ENCODE results near the gene TOR1AIP1.

TOR1AIP1 gene

DNA sequence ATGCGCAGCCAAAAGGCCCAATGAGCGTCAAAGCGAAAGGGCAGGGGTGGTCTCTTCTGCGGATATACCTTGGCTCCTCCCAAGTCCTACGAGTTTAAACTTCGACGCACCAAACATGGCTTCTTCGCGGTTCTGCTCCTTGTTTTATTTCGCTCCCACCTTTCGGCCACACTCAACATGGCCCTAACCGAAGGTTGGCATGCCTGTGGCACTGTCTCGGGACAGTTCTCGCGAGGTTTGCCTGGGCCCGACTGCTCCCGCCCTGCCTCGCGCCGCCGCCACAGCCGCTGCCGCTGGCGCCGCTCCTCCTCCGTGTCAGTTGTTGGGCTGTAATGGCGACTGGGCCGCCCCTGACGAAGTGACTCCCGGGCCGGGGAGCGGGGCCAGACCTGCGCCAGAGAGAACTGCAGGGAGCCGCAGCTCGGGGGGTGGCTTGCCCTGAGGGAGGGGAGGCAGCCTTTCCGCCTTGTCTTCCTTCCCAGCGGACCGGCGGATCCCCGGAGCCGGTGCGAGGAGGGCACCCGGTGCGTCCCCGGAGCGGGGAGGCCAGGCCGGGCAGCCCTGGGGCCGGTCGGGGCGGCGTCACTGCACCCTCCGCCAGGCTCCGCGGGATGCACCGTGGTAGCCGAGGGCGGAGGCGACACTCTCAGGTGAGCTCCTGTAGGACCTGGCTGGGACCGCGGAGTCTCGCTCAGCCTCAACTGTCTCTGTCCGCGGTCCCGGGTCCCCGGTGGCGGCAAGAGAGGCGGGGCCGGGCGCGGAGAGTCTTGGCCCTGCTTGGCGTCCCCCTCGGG, 72.6 kb downstream of the TOR1AIP1 start, which contains the start of gene CEP350:
Gene CEP350, plus strand, starts transcription at position 318 of the 794 bp plus-strand sequence. CDS start 31,372 bp downstream, outside the sequence.
- TF ChIP-seq FOXP2 (optimal IDR thresholded peaks at IDR 0.05; ENCODE audit: borderline replicate concordance, extremely low read depth, extremely low read length, insufficient read depth) (peak; percentile 79), POLR2AphosphoS5 (IDR thresholded peaks at IDR 0.05; ENCODE audit: low read depth, low read length) (peak; percentile 93), SIN3A (IDR thresholded peaks at IDR 0.05; ENCODE audit: borderline replicate concordance, insufficient read depth, low read length) (peak; percentile 73; the same call in 1 of the 2 replicates), TAF1 (IDR thresholded peaks at IDR 0.05; ENCODE audit: borderline replicate concordance, insufficient read depth, low read length) (peak; percentile 96)
- TF ChIP-seq, protein P1, sequence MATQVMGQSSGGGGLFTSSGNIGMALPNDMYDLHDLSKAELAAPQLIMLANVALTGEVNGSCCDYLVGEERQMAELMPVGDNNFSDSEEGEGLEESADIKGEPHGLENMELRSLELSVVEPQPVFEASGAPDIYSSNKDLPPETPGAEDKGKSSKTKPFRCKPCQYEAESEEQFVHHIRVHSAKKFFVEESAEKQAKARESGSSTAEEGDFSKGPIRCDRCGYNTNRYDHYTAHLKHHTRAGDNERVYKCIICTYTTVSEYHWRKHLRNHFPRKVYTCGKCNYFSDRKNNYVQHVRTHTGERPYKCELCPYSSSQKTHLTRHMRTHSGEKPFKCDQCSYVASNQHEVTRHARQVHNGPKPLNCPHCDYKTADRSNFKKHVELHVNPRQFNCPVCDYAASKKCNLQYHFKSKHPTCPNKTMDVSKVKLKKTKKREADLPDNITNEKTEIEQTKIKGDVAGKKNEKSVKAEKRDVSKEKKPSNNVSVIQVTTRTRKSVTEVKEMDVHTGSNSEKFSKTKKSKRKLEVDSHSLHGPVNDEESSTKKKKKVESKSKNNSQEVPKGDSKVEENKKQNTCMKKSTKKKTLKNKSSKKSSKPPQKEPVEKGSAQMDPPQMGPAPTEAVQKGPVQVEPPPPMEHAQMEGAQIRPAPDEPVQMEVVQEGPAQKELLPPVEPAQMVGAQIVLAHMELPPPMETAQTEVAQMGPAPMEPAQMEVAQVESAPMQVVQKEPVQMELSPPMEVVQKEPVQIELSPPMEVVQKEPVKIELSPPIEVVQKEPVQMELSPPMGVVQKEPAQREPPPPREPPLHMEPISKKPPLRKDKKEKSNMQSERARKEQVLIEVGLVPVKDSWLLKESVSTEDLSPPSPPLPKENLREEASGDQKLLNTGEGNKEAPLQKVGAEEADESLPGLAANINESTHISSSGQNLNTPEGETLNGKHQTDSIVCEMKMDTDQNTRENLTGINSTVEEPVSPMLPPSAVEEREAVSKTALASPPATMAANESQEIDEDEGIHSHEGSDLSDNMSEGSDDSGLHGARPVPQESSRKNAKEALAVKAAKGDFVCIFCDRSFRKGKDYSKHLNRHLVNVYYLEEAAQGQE (IDR thresholded peaks at IDR 0.05; ENCODE audit: insufficient read depth in 1 of 2, low read depth in 2 of 2, low read length in 2 of 2): peak; percentile 40 to 49

DNA sequence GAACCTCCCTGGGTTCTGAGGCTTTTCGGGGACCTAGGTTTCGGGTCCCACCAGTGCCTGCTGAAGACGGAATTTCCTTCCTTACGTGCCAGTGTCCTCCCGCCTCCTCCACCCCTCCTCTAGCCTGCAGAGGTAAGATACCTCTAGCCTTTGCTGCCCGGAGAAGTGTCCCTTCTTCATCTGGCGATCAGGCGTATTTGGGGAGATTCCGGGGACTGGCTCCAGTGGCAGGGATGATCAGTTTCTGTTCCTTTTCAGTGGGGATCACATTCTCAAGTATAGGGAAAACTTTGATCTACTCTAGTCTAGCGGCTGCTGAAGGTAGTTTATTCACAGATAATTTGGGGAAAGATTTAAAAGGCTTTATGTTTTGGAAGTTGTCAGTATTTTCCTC, 73.2 kb downstream of the TOR1AIP1 start:
- TF ChIP-seq FOXP2 (optimal IDR thresholded peaks at IDR 0.05; ENCODE audit: borderline replicate concordance, extremely low read depth, extremely low read length, insufficient read depth): no peak
- no peak; the same call in 1 of the 2 replicates for TF ChIP-seq SIN3A (IDR thresholded peaks at IDR 0.05; ENCODE audit: borderline replicate concordance, insufficient read depth, low read length)
- TF ChIP-seq, protein P1 (IDR thresholded peaks at IDR 0.05; ENCODE audit: insufficient read depth in 1 of 2, low read depth in 2 of 2, low read length in 2 of 2): no peak
- TF ChIP-seq TAF1 (IDR thresholded peaks at IDR 0.05; ENCODE audit: borderline replicate concordance, insufficient read depth, low read length): no peak
- TF ChIP-seq POLR2AphosphoS5 (IDR thresholded peaks at IDR 0.05; ENCODE audit: low read depth, low read length): no peak

DNA sequence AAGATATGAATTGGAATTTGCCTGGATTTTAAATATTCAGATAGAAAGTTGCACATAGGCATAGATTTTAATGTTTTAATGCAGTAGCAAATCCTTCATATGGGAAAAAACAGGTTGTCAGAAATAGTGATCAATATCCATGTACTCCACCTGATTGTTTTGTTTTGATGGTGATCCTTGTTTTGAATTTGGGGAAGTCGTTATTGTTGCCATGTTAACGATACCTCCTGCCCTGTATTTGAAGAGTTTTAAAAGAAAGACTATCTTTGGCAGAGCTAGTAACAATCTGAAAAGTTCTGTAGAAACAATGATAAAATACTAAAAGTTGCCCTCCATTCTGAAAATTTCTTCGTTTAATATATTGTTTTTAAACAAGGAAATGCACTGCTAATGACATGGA, 73.6 kb downstream of the TOR1AIP1 start:
- TF ChIP-seq SIN3A (IDR thresholded peaks at IDR 0.05; ENCODE audit: borderline replicate concordance, insufficient read depth, low read length) (no peak), POLR2AphosphoS5 (IDR thresholded peaks at IDR 0.05; ENCODE audit: low read depth, low read length) (no peak), FOXP2 (optimal IDR thresholded peaks at IDR 0.05; ENCODE audit: borderline replicate concordance, extremely low read depth, extremely low read length, insufficient read depth) (no peak), TAF1 (IDR thresholded peaks at IDR 0.05; ENCODE audit: borderline replicate concordance, insufficient read depth, low read length) (no peak)
- TF ChIP-seq, protein P1 (IDR thresholded peaks at IDR 0.05; ENCODE audit: insufficient read depth in 1 of 2, low read depth in 2 of 2, low read length in 2 of 2): no peak

DNA sequence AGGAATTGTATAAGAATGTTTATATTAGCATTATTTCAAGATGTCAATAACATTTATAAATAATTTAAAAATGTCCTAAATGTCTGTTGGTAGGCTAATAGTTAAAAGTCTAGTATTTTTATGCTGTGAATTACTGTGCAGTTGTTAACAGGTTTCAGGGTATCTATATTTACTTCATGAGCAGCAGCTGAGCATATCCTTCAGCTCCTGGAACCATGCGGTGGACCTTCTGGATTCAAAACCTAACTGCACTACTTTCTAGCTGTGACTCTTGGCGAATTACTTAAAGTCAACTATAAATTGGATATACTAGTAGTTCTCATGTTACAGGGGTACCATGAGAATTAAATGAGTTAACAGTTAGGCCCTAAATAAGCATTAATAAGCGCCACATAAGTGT, 76.3 kb downstream of the TOR1AIP1 start:
- no peak for TF ChIP-seq TAF1 (IDR thresholded peaks at IDR 0.05; ENCODE audit: borderline replicate concordance, insufficient read depth, low read length)
- no peak for TF ChIP-seq POLR2AphosphoS5 (IDR thresholded peaks at IDR 0.05; ENCODE audit: low read depth, low read length)
- TF ChIP-seq FOXP2 (optimal IDR thresholded peaks at IDR 0.05; ENCODE audit: borderline replicate concordance, extremely low read depth, extremely low read length, insufficient read depth): no peak
- TF ChIP-seq, protein P1 (IDR thresholded peaks at IDR 0.05; ENCODE audit: insufficient read depth in 1 of 2, low read depth in 2 of 2, low read length in 2 of 2): no peak
- no peak for TF ChIP-seq SIN3A (IDR thresholded peaks at IDR 0.05; ENCODE audit: borderline replicate concordance, insufficient read depth, low read length)

All from PFSK-1 (cell line).